GM13977 (cell line): ENCODE data around the gene RPS4Y1.

Experiments
- DNase-seq: peaks from one replicate; pipeline ENCODE4 v3.0.0; 2012; ENCODE audit warnings: low spot score
- in situ Hi-C: fragments of 300-500 bp; cut with MboI; formaldehyde crosslinking; loops from one replicate; pipeline ENCODE4 v1.12.0; 2022; ENCODE audit warnings: low sequenced_read_pairs, low pct_unique_long_range_greater_than_20kb, mixed read lengths, inconsistent platforms; ENCODE audit not compliant: unreplicated experiment
- TF ChIP-seq, protein P1 (sequence below): IDR thresholded peaks from 2 replicates; pipeline ENCODE4 v1.5.1; 2012; ENCODE audit warnings: mild to moderate bottlenecking, control low read depth; ENCODE audit not compliant: insufficient read depth; ENCODE audit errors: extremely low read depth, missing control alignments

The RPS4Y1 gene

DNA sequence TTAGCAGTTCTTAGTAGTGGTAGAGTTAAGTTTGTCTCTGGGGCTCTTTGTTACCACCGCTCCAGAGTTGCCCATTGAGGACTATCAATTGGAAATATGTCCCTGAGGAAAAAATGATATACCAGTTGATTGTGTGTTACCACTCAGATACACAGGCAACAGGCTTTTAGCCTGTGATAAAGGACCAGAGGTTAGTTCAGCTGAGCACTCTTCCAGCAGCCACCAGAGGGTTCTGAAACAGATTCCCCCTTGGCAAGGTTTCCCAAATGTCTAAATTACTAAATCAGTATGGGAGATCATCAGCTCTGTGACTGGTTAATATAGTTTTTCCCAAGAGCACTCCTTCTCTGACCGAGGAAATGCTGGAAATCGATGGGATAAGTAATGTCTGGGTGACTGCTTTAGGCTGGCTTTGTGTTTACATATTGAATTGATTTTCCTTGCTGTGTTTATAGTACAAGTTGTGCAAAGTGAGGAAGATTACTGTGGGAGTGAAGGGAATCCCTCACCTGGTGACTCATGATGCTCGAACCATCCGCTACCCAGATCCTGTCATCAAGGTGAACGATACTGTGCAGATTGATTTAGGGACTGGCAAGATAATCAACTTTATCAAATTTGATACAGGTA lies 12.9 kb downstream of the RPS4Y1 start:
- no peak for DNase-seq
- TF ChIP-seq, protein P1, sequence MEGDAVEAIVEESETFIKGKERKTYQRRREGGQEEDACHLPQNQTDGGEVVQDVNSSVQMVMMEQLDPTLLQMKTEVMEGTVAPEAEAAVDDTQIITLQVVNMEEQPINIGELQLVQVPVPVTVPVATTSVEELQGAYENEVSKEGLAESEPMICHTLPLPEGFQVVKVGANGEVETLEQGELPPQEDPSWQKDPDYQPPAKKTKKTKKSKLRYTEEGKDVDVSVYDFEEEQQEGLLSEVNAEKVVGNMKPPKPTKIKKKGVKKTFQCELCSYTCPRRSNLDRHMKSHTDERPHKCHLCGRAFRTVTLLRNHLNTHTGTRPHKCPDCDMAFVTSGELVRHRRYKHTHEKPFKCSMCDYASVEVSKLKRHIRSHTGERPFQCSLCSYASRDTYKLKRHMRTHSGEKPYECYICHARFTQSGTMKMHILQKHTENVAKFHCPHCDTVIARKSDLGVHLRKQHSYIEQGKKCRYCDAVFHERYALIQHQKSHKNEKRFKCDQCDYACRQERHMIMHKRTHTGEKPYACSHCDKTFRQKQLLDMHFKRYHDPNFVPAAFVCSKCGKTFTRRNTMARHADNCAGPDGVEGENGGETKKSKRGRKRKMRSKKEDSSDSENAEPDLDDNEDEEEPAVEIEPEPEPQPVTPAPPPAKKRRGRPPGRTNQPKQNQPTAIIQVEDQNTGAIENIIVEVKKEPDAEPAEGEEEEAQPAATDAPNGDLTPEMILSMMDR: no peak
- in situ Hi-C loops: no loop called here

DNA sequence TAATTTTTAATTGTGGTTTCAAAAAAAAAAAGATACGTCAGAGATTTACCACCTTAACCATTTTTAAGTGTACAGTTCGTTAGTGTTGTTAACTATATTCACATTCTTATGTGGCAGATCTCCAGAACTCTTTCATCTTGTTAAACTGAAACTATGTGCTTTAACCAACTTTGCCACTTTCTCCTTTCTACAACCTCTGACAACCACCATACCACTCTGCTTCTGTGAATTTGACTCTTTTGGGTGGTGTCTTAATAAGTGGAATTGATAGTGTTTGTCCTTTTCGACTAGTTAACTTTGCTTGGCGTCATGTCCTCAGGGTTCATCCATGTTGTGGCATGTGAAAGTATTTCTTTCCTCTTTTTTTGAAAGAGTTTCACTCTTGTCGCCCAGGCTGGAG lies 15.7 kb downstream of the RPS4Y1 start:
- no peak for DNase-seq
- in situ Hi-C loops: no loop called here
- TF ChIP-seq, protein P1: no peak

DNA sequence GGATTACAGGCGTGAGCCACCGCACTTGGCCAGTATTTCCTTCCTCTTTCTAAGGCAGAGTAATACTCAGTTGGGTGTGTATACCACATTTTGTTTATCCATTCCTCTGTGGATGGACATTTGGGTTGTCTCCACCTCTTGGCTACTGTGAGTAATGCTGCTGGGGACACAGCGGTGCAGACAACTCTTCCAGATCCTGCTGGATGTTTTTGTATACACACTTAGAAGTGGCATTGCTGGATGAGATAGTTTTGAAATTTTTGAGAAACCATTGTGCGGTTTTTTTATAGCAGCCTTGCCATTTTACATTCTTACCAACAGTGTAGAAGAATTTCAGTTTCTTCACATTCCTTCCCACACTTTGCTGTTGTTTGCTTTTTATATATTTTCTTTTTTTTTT lies 16.3 kb downstream of the RPS4Y1 start:
- TF ChIP-seq, protein P1: no peak
- in situ Hi-C loops: no loop called here
- DNase-seq: no peak

DNA sequence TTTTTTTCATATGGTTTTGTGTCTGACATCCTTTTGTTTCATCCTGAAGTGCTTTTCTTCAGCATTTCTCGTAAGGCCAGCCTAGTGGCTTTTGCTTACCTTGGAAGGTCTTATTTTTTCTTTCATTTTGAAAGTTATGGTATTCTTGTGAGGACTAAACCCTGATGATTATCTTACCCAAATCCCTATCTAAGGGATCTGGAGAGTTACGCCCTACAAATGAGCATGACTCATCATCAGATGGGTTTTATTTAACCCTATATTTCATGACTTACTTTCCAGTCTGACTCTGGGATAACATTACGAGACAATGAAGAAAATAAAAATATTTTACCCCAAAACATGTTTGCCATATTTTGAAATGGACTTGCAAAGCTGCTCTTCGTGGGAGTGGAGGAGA lies 18.4 kb downstream of the RPS4Y1 start:
- no peak for DNase-seq
- in situ Hi-C loops: no loop called here
- TF ChIP-seq, protein P1: no peak

DNA sequence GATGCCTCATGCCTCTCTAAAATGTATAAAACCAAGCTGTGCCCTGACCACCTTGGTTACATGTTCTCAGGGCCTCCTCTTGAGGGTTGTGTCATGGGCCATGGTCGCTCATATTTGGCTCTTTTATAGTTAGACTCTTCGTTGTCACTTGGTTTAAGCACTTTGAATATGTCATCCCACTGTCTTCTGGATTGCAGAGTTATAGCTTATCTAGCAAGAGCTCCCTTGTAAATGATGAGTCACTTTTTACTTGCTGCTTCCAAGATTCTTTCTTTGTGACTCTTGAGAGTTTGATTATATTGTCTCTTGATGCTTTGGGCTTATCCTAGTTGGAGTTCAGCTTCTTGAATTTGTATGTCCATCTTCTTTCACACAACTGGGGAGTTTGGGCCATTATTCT lies 19.1 kb downstream of the RPS4Y1 start:
- in situ Hi-C loops: no loop called here

DNA sequence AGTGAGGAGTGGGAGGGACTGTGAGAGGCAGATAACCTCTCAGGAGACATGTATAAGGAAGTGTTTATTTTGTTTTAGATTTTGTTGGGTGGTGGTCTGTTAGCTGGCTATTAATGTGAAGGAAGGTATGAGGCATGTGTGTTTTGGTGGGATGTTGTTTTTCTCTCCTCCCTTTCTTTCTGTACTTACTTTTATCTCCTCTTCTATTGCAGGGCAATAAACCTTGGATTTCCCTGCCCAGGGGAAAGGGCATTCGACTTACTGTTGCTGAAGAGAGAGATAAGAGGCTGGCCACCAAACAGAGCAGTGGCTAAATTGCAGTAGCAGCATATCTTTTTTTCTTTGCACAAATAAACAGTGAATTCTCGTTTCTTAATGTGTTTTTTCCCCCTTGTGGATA lies 25.2 kb downstream of the RPS4Y1 start:
- in situ Hi-C loops: no loop called here
- TF ChIP-seq, protein P1: no peak
- DNase-seq: no peak

More for the DNA sequence above, 19.1 kb downstream of the RPS4Y1 start:
- DNase-seq: no peak
- TF ChIP-seq, protein P1: no peak
